HL-60/S4 treated with phorbol 12-myristate 13-acetate at 8.2 ng/mL for 4 days and 3 days (cell line): ENCODE results near the gene RHOA.
"Not testable (repeated sequence)": the region's sequence is repeated elsewhere in the genome, so short reads cannot be mapped to it uniquely, and the experiment has no call there.

Source experiments
- in situ Hi-C: fragments of 300-500 bp; cut with MboI; formaldehyde crosslinking; loops from 2 replicates; pipeline ENCODE4 v1.15.0; 2022; ENCODE audit warnings: low sequenced_read_pairs

The RHOA gene

GRCh38 chr3:49412632-49413337 is 1.0 kb upstream of the RHOA start:
- in situ Hi-C loops = no loop called here

DNA sequence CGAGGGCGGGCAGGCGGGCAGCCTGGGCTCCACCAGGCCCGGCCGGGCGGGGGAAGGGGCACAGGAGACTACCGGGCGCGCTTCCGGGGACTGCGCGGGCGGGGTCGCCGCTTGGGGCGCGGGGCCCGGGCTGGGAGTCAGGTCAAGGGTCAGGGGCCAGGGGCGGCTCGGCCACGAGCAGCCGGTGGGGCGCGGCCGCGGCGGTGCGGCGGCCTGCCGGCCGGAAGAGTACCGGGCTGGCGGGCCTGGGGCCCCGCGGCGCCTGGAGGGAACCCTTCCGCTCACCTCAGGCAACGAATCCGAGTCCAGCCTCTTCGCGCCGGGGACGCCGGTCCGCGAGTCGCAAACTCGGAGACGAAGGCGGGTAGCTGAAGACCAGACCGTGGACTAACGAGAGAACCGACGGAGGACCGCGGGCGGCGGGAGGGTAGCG is 225 bp downstream of the RHOA start:
- in situ Hi-C loops = no loop called here

GRCh38 chr3:49410846-49411534 is 786 bp downstream of the RHOA start:
- in situ Hi-C loops = no loop called here

DNA sequence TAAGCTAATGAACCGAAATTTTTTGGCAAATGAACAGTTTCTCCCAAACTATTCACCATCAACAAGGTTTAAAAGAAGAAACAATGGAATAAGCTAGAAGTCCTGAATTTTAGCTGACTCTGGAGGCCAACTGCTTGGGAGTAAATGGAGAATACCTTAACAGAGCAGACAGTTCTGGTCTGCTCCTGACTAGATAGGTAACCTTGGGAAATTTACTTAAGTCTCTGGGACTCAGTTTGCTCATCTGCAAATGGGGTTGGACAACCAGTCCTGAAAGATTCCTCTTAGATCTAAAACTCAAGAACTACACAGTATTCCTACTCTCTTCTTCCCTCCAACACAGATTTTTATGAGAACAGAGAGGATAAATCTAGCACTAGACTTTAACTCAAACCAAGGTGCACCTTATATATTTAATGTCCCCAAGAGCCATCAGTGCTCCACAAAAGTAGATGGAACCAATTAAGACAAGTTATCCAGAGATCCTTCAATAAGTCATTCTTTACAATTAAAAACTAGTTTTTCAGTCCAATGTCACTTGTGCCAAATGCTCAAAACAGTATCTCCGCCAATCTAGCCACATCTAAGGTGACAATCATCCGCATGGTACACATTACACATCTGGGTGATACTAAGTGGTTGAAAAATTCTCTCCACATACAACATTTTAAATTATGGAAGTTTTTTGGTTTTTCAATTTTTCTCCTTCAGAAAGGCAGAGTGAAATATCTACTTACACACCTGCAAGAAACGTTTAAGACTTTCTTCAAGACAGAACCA is 1.5 kb downstream of the RHOA start:
- in situ Hi-C loops = no loop called here

DNA sequence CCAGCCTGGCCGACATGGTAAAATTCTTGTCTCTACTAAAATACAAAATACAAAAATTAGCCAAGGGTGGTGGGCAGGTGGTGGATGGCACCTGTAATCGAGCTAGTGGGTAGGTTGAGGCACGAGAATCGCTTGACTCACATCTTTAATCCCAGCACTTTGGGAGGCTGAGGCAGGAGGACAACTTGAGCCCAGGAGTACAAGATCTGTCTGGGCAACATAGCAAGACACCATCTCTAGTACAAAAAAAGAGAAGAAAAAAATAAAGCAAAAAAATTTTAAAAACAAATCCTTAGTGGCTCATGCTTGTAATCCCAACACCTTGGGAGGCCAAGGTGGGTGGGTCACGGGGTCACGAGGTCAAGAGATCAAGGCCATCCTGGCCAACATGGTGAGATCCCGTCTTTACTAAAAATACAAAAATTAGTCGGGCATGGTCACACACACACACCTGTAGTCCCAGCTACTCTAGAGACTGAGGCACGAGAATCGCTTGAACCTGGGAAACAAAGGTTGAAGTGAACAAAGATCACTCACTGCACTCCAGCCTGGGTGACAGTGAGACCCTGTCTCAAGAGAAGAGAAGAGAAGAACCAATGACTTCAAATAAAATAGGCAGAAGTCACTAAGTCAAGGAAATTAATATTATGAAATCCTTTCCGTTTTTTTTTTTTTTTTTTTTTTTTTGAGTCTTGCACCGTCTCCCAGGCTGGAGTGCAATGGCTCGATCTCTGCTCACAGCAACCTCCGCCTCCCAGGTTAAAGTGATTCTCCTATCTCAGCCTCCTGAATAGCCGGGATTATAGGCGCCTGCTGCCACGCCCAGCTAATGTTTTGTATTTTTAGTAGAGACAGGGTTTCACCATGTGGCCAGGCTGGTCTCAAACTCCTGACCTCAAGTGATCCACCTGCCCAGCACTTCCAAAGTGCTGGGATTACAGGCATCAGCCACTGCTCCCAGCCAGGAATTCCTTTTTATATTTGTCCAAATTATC is 4.9 kb downstream of the RHOA start:
- in situ Hi-C loops = no loop called here

- in situ Hi-C loops = not testable (repeated sequence)
Measured at GRCh38 chr3:49405570-49405969, 6.2 kb downstream of the RHOA start.

DNA sequence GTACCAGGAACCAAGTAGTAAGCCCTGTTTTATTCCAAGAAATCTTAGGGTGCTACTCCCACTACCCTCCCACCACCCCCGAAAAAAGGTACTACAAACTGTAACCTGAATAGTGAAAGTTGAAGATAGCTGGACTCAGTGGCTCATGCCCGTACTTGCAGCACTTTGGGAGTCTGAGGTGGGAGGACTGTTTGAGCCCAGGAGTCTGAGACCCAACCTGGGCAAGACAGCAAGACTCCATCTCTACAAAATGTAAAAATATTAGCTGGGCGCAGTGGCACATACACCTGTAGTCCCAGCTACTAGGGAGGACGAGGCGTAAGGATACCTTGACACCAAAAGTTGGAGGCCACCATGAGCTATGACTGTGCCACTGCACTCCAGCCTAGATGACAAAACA is 7.9 kb downstream of the RHOA start:
- in situ Hi-C loops = no loop called here

- in situ Hi-C loops = no loop called here
Measured at GRCh38 chr3:49401766-49402165, 10.0 kb downstream of the RHOA start.

GRCh38 chr3:49399461-49399860 is 12.3 kb downstream of the RHOA start:
- in situ Hi-C loops = no loop called here

- in situ Hi-C loops = no loop called here
Measured at GRCh38 chr3:49397470-49397869, 14.3 kb downstream of the RHOA start.

DNA sequence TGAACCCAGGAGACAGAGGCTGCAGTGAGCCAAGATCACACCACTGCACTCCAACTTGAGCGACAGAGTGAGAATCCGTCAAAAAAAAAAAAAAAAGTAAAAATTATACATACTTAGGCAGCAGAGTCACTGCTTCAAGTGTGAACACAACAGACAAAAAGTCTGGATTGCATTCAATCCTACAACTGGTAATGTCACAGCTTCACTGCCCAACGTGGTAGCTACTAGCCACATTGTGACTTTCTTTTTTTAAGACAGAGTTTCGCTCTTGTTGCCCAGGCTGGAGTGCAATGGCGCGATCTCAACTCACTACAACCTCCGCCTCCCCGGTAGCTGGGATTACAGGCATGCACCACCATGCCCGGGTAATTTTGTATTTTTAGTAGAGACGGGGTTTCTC is 20.5 kb downstream of the RHOA start:
- in situ Hi-C loops = not testable (repeated sequence)

DNA sequence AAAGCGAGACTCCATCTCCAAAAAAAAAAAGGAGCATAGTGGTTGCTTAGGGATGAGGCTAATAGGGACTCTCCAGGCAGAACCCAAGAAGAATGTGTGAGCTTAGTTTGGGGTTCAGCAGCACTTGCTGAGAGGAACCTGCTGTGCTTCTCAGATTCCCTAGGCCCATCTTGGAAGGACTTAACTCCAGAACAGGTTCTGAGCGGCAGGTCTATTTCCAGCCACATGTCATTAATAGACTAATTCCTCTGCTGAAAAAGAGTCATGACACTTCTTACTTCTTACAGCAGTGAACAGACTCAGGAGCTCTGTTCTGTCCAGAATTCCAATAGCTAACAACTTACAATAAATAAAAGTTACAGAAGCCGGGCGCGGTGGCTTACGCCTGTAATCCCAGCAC is 22.5 kb downstream of the RHOA start:
- in situ Hi-C loops = no loop called here

DNA sequence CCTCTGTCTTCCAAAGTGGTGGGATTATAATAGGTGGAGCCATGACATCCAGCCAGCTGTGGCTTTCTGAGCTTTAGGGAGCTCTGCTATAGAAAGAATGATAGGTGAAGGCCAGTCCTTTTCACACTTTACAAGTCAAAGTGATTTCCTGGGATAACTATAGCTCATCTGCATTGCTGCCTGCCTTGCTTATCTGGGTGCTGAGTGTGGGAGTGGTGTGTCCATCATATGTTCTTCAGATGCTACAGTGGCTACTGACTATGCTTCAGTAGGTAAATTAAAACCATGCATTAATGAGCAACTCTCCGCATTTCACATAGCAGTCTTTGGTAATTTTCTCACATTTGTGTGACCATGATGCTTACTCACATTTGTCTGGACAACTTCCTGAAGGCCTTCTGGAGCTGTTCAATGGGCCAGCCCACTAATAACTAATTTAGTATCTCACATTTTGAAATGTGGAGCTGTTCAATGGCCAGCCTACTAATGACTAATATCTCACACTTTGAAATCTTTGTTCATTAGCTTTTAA is 23.4 kb downstream of the RHOA start:
- in situ Hi-C loops = no loop called here

DNA sequence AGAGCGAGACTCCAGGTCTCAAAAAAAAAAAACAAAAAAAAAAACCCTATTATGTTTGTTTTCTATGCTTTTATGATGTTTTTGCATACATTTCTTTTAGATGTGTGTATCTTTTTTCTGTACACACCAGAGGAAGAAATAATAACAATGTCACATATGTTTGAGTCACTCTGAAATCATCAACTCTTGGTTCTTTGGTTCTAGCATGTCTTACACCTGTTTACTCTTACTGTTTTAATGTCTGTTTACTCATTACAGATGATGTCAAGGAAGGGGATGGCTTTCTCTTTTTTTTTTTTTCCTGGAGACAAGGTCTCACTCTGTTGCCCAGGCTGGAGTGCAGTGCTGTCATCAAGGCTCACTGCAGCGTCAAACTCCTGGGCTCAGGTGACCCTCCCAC is 24.1 kb downstream of the RHOA start:
- in situ Hi-C loops = no loop called here

DNA sequence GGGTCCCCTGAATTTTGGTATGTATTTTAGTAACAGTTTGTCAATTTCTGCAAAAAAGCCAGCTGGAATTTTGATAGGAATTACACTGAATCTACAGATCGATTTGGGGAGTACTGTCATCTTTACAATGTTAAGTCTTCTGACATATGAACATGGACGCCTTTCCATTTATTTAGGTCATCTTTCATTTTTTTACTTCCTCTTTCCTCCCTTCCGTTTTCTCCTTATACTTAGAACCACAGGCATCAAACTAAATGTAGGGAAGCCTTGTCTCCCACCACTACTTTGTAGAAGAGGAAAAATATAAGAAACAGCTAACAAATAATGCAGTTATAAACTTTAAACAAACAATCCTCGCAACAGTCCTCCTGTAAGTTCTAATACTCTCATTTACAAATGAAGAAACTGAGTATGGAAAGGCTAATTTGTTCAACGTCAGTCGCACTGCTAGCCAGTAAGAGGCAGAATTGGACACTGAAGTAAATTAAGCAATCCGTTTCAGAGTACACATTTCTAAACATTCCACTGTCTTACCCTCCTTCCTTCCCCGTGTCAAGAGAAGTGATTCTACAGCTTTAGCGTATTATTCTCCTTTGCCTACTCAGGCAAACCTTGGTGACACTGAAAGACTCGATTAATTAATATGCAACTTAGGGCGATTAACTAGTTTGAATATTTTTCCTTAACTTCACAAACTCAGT is 25.6 kb downstream of the RHOA start:
- in situ Hi-C loops = no loop called here

GRCh38 chr3:49385617-49386016 is 26.2 kb downstream of the RHOA start:
- in situ Hi-C loops = no loop called here

- in situ Hi-C loops = no loop called here
Measured at GRCh38 chr3:49383387-49383786, 28.4 kb downstream of the RHOA start.

GRCh38 chr3:49378249-49378895 is 33.4 kb downstream of the RHOA start:
- in situ Hi-C loops = no loop called here

GRCh38 chr3:49377483-49377882 is 34.3 kb downstream of the RHOA start:
- in situ Hi-C loops = no loop called here
